ENCODE results near the gene TAS2R60.

TAS2R60 gene

DNA sequence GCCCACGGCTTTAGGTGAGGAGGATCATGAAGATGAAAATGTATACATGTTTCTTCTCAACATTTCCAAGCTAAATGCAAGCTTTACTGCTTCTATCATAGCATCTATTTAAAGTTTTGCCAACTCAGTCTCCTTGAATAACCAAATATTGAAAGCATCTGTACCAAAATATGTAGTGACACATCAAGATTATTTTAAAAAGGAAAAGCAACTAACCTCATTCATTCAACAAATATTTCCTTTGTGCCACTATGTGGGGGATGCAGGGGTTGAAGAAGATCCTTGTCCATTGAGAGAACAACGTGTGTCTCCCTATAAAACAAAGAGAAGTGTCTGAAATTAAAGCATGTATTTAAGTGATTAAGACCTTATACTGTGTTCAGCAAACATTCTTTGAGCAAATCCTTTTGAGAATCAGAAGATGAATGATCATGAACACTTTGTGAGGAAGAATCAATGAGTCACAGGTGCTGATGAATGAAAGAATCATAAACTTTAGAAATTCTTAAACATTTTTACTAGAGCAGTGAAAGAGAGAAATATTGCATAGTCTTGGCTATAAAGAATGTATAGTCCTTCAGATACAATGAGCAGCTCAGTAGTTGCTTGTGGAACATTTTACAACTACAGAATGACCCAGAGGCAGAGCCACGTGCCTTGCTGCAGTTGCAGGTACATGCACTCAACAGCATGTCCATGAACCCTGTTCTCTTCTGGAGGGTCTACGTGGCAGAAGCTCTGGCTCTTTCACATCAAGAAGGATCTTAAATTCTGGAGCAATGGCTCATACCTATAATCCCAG, 13.9 kb downstream of the TAS2R60 start:
- DNase-seq (ENCODE audit: low spot score), result no peak
- in situ Hi-C loops (cut with MboI; ENCODE audit: low pct_unique_long_range_greater_than_20kb, low sequenced_read_pairs, unreplicated experiment), result no loop called here
- TF ChIP-seq, protein P1, sequence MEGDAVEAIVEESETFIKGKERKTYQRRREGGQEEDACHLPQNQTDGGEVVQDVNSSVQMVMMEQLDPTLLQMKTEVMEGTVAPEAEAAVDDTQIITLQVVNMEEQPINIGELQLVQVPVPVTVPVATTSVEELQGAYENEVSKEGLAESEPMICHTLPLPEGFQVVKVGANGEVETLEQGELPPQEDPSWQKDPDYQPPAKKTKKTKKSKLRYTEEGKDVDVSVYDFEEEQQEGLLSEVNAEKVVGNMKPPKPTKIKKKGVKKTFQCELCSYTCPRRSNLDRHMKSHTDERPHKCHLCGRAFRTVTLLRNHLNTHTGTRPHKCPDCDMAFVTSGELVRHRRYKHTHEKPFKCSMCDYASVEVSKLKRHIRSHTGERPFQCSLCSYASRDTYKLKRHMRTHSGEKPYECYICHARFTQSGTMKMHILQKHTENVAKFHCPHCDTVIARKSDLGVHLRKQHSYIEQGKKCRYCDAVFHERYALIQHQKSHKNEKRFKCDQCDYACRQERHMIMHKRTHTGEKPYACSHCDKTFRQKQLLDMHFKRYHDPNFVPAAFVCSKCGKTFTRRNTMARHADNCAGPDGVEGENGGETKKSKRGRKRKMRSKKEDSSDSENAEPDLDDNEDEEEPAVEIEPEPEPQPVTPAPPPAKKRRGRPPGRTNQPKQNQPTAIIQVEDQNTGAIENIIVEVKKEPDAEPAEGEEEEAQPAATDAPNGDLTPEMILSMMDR (IDR thresholded peaks at IDR 0.05; ENCODE audit: extremely low read depth, insufficient read depth, missing control alignments), result no peak

DNA sequence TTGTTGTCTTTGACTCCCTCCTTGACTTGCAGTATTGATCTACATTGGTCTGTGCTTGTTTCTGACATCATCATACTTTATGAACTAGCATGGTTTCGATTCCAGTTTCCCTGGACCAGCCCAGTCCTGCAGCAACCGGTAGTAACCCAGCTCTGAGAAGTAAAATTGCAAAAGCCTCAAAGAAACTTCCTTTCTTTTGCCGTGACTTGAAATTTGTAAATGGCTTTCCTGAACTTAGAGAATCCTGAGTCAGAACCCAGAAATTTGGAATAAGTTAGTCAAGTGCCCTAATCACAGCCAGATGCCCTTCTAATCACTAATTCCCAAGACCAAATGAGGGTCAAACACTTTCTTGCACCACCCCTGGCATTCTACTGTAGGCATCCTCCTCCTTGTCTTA, 15.0 kb downstream of the TAS2R60 start:
- in situ Hi-C loops (cut with MboI; ENCODE audit: low pct_unique_long_range_greater_than_20kb, low sequenced_read_pairs, unreplicated experiment), result no loop called here
- TF ChIP-seq, protein P1 (IDR thresholded peaks at IDR 0.05; ENCODE audit: extremely low read depth, insufficient read depth, missing control alignments), result no peak
- no peak for DNase-seq (ENCODE audit: low spot score)

DNA sequence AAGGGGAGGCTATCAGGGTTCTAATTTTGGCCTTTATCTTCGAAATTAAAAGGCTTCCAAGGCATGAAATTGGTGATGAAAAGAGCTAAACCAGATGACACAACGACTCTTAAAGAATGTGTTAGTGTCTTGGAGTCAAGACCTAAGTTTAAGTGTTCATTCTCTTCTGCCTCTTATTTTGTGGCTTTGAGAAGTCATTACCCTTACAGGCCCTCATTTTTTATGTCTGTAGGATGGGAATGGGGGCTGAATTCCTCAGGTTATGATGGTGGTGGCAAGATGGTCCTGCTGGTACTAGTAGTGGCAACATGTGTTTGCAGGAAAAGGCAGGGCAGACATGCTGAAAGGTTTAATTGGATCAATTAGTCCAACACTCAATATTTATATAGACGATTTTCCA, 15.4 kb downstream of the TAS2R60 start:
- DNase-seq (ENCODE audit: low spot score), result no peak
- TF ChIP-seq, protein P1 (IDR thresholded peaks at IDR 0.05; ENCODE audit: extremely low read depth, insufficient read depth, missing control alignments), result no peak
- in situ Hi-C loops (cut with MboI; ENCODE audit: low pct_unique_long_range_greater_than_20kb, low sequenced_read_pairs, unreplicated experiment), result no loop called here

DNA sequence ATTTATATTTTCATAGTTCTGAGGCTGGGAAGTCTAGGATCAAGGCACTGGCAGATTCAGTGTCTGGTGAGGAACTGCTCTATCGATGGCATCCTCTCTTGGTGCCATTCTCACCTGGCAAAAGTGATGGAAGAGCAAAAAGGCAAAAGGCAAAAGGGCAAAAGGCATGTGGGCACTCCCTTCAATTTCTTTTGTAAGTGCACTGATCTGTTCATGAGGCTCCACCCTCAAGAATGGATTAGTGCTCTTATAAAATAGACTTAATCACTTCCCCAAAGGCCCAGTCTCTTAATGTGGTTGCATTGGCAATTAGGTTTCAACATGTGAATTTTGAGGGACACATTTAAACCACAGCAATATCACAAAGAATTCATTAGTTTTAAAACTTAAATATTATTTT, 16.1 kb downstream of the TAS2R60 start:
- in situ Hi-C loops (cut with MboI; ENCODE audit: low pct_unique_long_range_greater_than_20kb, low sequenced_read_pairs, unreplicated experiment), result no loop called here
- TF ChIP-seq, protein P1 (IDR thresholded peaks at IDR 0.05; ENCODE audit: extremely low read depth, insufficient read depth, missing control alignments), result no peak
- no peak for DNase-seq (ENCODE audit: low spot score)

GRCh38 chr7:143460271-143460979, 17.2 kb downstream of the TAS2R60 start:
- no peak for DNase-seq (ENCODE audit: low spot score)
- TF ChIP-seq, protein P1 (IDR thresholded peaks at IDR 0.05; ENCODE audit: extremely low read depth, insufficient read depth, missing control alignments), result no peak
- in situ Hi-C loops (cut with MboI; ENCODE audit: low pct_unique_long_range_greater_than_20kb, low sequenced_read_pairs, unreplicated experiment), result no loop called here

GRCh38 chr7:143462045-143462444, 18.8 kb downstream of the TAS2R60 start:
- in situ Hi-C loops (cut with MboI; ENCODE audit: low pct_unique_long_range_greater_than_20kb, low sequenced_read_pairs, unreplicated experiment), result no loop called here
- DNase-seq (ENCODE audit: low spot score), result no peak
- TF ChIP-seq, protein P1 (IDR thresholded peaks at IDR 0.05; ENCODE audit: extremely low read depth, insufficient read depth, missing control alignments), result no peak
